ENCODE data around the gene FOXP2. TPM values are rescaled to one million over a fixed set of nuclear protein-coding genes. Genes with fewer than 3 reads are reported as not detected.

The FOXP2 gene
- total RNA-seq, 1 donor = 5.8 TPM

- Histone ChIP-seq H4K20me1 (ENCODE audit: insufficient read depth, low read length) (no peaks in the 10 kb centered on the region), H3K27ac (ENCODE audit: low read depth, low read length) (no peak overlapping the region), H3K79me2 (ENCODE audit: insufficient read depth, low read length) (no peaks in the 10 kb centered on the region), H3K4me3 (ENCODE audit: insufficient read depth, low read length) (no peak overlapping the region), H3K36me3 (ENCODE audit: insufficient read depth, low read length) (no peaks in the 10 kb centered on the region), H2AFZ (ENCODE audit: low read length) (no peak overlapping the region), H3K4me1 (ENCODE audit: insufficient read depth, low read length) (no peaks in the 10 kb centered on the region), H3K27me3 (ENCODE audit: insufficient read depth, low read length) (no peaks in the 10 kb centered on the region), H3K9me3 (ENCODE audit: low read depth, low read length) (no peaks in the 10 kb centered on the region), H3K4me2 (ENCODE audit: insufficient read depth, low read length) (no peak overlapping the region)
- TF ChIP-seq CTCF (IDR thresholded peaks at IDR 0.05; ENCODE audit: extremely low read depth, low read depth, low read length) = no peak
- no peak for DNase-seq (ENCODE audit: insufficient read length, low spot score, missing footprints)
Observed at GRCh38 chr7:114645451-114645850, 230.8 kb downstream of the FOXP2 start.

GRCh38 chr7:114647518-114647917, 232.9 kb downstream of the FOXP2 start:
- no peak for TF ChIP-seq CTCF (IDR thresholded peaks at IDR 0.05; ENCODE audit: extremely low read depth, low read depth, low read length)
- DNase-seq (ENCODE audit: insufficient read length, low spot score, missing footprints) = no peak
- Histone ChIP-seq H2AFZ (ENCODE audit: low read length) (no peak overlapping the region), H3K36me3 (ENCODE audit: insufficient read depth, low read length) (no peaks in the 10 kb centered on the region), H3K79me2 (ENCODE audit: insufficient read depth, low read length) (no peaks in the 10 kb centered on the region), H3K4me1 (ENCODE audit: insufficient read depth, low read length) (no peaks in the 10 kb centered on the region), H4K20me1 (ENCODE audit: insufficient read depth, low read length) (no peaks in the 10 kb centered on the region), H3K4me3 (ENCODE audit: insufficient read depth, low read length) (no peak overlapping the region), H3K9me3 (ENCODE audit: low read depth, low read length) (no peaks in the 10 kb centered on the region), H3K27ac (ENCODE audit: low read depth, low read length) (no peak overlapping the region), H3K27me3 (ENCODE audit: insufficient read depth, low read length) (no peaks in the 10 kb centered on the region), H3K4me2 (ENCODE audit: insufficient read depth, low read length) (no peak overlapping the region)

GRCh38 chr7:114648117-114648516, 233.5 kb downstream of the FOXP2 start:
- DNase-seq (ENCODE audit: insufficient read length, low spot score, missing footprints) = no peak
- H3K9me3 ChIP-seq (ENCODE audit: low read depth, low read length) = no peaks in the 10 kb centered on the region
- no peak overlapping the region for H2AFZ ChIP-seq (ENCODE audit: low read length)
- H3K4me3 ChIP-seq (ENCODE audit: insufficient read depth, low read length) = no peak overlapping the region
- H3K4me1 ChIP-seq (ENCODE audit: insufficient read depth, low read length) = no peaks in the 10 kb centered on the region
- H3K79me2 ChIP-seq (ENCODE audit: insufficient read depth, low read length) = no peaks in the 10 kb centered on the region
- H3K4me2 ChIP-seq (ENCODE audit: insufficient read depth, low read length) = no peak overlapping the region
- TF ChIP-seq CTCF (IDR thresholded peaks at IDR 0.05; ENCODE audit: extremely low read depth, low read depth, low read length) = no peak
- no peaks in the 10 kb centered on the region for H3K27me3 ChIP-seq (ENCODE audit: insufficient read depth, low read length)
- no peaks in the 10 kb centered on the region for H4K20me1 ChIP-seq (ENCODE audit: insufficient read depth, low read length)
- H3K36me3 ChIP-seq (ENCODE audit: insufficient read depth, low read length) = no peaks in the 10 kb centered on the region
- no peak overlapping the region for H3K27ac ChIP-seq (ENCODE audit: low read depth, low read length)

- Histone ChIP-seq H3K9me3 (ENCODE audit: low read depth, low read length) (no peaks in the 10 kb centered on the region), H3K4me1 (ENCODE audit: insufficient read depth, low read length) (no peaks in the 10 kb centered on the region), H3K36me3 (ENCODE audit: insufficient read depth, low read length) (no peaks in the 10 kb centered on the region), H3K4me2 (ENCODE audit: insufficient read depth, low read length) (no peak overlapping the region), H3K27me3 (ENCODE audit: insufficient read depth, low read length) (no peaks in the 10 kb centered on the region), H2AFZ (ENCODE audit: low read length) (no peak overlapping the region), H3K79me2 (ENCODE audit: insufficient read depth, low read length) (no peaks in the 10 kb centered on the region), H3K4me3 (ENCODE audit: insufficient read depth, low read length) (no peak overlapping the region), H3K27ac (ENCODE audit: low read depth, low read length) (no peak overlapping the region), H4K20me1 (ENCODE audit: insufficient read depth, low read length) (no peaks in the 10 kb centered on the region)
- no peak for DNase-seq (ENCODE audit: insufficient read length, low spot score, missing footprints)
- TF ChIP-seq CTCF (IDR thresholded peaks at IDR 0.05; ENCODE audit: extremely low read depth, low read depth, low read length) = no peak
Observed at GRCh38 chr7:114648680-114649079, 234.1 kb downstream of the FOXP2 start.
